ENCODE data around the gene CTAGE8.
"Not testable (repeated sequence)": the region's sequence is repeated elsewhere in the genome, so short reads cannot be mapped to it uniquely, and the experiment has no call there.

CTAGE8 gene

GRCh38 chr7:144228810-144229209 lies 40.3 kb downstream of the CTAGE8 start:
- not testable (repeated sequence) for DNase-seq (ENCODE audit: low spot score); H3K27ac ChIP-seq (ENCODE audit: poor library complexity, severe bottlenecking)
- ATAC-seq (ENCODE audit: low read depth): 0 out of 3 replicates have a peak, but pooled peaks have one; percentile 21

DNA sequence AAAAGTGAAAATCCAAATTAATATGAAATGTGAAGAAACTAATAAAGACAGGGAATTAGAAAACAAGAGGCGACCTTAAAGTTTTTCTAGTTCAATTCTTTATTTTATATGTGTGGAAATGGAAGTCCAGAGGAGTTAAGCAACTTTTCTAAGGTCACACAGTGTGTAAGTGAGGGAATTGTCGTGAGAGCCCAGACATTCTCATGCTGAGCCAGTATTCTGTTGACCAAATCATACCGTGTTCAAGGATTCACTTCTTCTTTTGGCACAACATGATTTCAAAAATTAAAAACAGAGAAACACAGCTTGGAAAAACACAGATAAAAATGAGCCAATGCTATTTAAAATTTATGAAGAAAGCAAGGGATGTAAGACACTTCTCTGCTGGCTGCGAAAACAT lies 42.2 kb downstream of the CTAGE8 start:
- not testable (repeated sequence) for ATAC-seq (ENCODE audit: low read depth); H3K9me3 ChIP-seq (ENCODE audit: severe bottlenecking)

More at GRCh38 chr7:144228810-144229209, 40.3 kb downstream of the CTAGE8 start:
- not testable (repeated sequence) for H3K9me3 ChIP-seq (ENCODE audit: severe bottlenecking); H3K4me1 ChIP-seq (ENCODE audit: insufficient read depth, poor library complexity, severe bottlenecking); H3K4me3 ChIP-seq (ENCODE audit: severe bottlenecking); H3K27me3 ChIP-seq (ENCODE audit: insufficient read depth, poor library complexity, severe bottlenecking); H3K36me3 ChIP-seq (ENCODE audit: low read depth)

GRCh38 chr7:144223675-144224074 lies 45.4 kb downstream of the CTAGE8 start:
- not testable (repeated sequence) for DNase-seq (ENCODE audit: low spot score); H3K4me3 ChIP-seq (ENCODE audit: severe bottlenecking); H3K9me3 ChIP-seq (ENCODE audit: severe bottlenecking); ATAC-seq (ENCODE audit: low read depth); H3K4me1 ChIP-seq (ENCODE audit: insufficient read depth, poor library complexity, severe bottlenecking); H3K36me3 ChIP-seq (ENCODE audit: low read depth); H3K27me3 ChIP-seq (ENCODE audit: insufficient read depth, poor library complexity, severe bottlenecking); H3K27ac ChIP-seq (ENCODE audit: poor library complexity, severe bottlenecking)

More for the DNA sequence above, 42.2 kb downstream of the CTAGE8 start:
- H3K36me3 ChIP-seq (ENCODE audit: low read depth); H3K27me3 ChIP-seq (ENCODE audit: insufficient read depth, poor library complexity, severe bottlenecking); H3K4me1 ChIP-seq (ENCODE audit: insufficient read depth, poor library complexity, severe bottlenecking); H3K27ac ChIP-seq (ENCODE audit: poor library complexity, severe bottlenecking); DNase-seq (ENCODE audit: low spot score); H3K4me3 ChIP-seq (ENCODE audit: severe bottlenecking): not testable (repeated sequence)

- not testable (repeated sequence) for H3K4me1 ChIP-seq (ENCODE audit: insufficient read depth, poor library complexity, severe bottlenecking); DNase-seq (ENCODE audit: low spot score); H3K4me3 ChIP-seq (ENCODE audit: severe bottlenecking); ATAC-seq (ENCODE audit: low read depth); H3K9me3 ChIP-seq (ENCODE audit: severe bottlenecking); H3K27me3 ChIP-seq (ENCODE audit: insufficient read depth, poor library complexity, severe bottlenecking); H3K27ac ChIP-seq (ENCODE audit: poor library complexity, severe bottlenecking); H3K36me3 ChIP-seq (ENCODE audit: low read depth)
These were observed 48.6 kb downstream of the CTAGE8 start for GRCh38 chr7:144220531-144220930.

DNA sequence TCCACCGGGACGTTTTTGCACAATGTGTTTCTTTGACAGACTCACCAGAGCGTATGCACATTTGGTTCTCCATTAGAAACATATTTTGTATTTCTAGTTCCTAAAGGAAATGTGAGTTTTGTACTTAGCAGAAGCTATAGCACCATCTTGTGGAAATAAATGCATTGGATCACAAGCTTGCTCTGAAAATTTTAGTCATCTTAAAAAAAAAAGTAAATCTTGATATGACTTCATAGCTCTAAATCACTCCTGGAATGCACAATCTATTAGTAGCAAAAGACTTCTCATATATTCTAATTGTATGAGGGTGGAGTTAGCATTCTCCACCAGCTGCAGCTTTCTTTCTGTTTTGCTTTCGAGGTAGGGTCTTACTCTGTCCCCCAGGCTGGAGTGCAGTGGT lies 49.9 kb downstream of the CTAGE8 start:
- DNase-seq (ENCODE audit: low spot score); H3K36me3 ChIP-seq (ENCODE audit: low read depth); H3K9me3 ChIP-seq (ENCODE audit: severe bottlenecking); H3K4me3 ChIP-seq (ENCODE audit: severe bottlenecking); H3K27me3 ChIP-seq (ENCODE audit: insufficient read depth, poor library complexity, severe bottlenecking); H3K27ac ChIP-seq (ENCODE audit: poor library complexity, severe bottlenecking); H3K4me1 ChIP-seq (ENCODE audit: insufficient read depth, poor library complexity, severe bottlenecking): not testable (repeated sequence)
- ATAC-seq (ENCODE audit: low read depth): peak; percentile 54

GRCh38 chr7:144218581-144218980 lies 50.5 kb downstream of the CTAGE8 start:
- not testable (repeated sequence) for H3K36me3 ChIP-seq (ENCODE audit: low read depth); H3K27ac ChIP-seq (ENCODE audit: poor library complexity, severe bottlenecking); H3K4me3 ChIP-seq (ENCODE audit: severe bottlenecking); H3K27me3 ChIP-seq (ENCODE audit: insufficient read depth, poor library complexity, severe bottlenecking); H3K9me3 ChIP-seq (ENCODE audit: severe bottlenecking); H3K4me1 ChIP-seq (ENCODE audit: insufficient read depth, poor library complexity, severe bottlenecking); DNase-seq (ENCODE audit: low spot score); ATAC-seq (ENCODE audit: low read depth)

DNA sequence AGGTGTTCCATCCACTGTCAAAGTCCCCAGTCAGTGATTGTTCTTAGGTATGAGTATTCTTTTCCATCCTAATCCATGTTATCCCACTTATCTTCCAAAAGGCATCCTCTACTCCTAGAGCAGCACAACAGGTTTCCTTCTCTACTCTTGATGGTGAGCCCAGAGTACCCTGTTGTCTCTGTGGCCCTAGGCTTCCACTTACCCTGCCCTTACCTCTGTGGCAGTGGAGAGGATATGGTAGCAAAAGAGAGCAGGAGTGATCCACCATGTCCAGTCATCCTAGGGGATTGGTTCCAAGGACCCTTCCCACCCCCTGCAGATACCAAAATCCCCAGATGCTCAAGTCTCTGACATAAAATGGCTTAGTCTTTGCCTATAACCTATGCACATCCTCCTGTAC lies 51.9 kb downstream of the CTAGE8 start:
- not testable (repeated sequence) for H3K4me3 ChIP-seq (ENCODE audit: severe bottlenecking); H3K4me1 ChIP-seq (ENCODE audit: insufficient read depth, poor library complexity, severe bottlenecking); H3K27me3 ChIP-seq (ENCODE audit: insufficient read depth, poor library complexity, severe bottlenecking); DNase-seq (ENCODE audit: low spot score); H3K9me3 ChIP-seq (ENCODE audit: severe bottlenecking); ATAC-seq (ENCODE audit: low read depth); H3K27ac ChIP-seq (ENCODE audit: poor library complexity, severe bottlenecking); H3K36me3 ChIP-seq (ENCODE audit: low read depth)

Measured in RWPE2 (cell line).